LNCAP (cell line): ENCODE data around the gene C6.

Experiments
- TF ChIP-seq, protein P1 (sequence below): fragments of 450-650 bp; IDR thresholded peaks from 2 replicates; pipeline ENCODE4 v1.5.1; 2017; ENCODE audit warnings: mild to moderate bottlenecking

Gene C6

DNA sequence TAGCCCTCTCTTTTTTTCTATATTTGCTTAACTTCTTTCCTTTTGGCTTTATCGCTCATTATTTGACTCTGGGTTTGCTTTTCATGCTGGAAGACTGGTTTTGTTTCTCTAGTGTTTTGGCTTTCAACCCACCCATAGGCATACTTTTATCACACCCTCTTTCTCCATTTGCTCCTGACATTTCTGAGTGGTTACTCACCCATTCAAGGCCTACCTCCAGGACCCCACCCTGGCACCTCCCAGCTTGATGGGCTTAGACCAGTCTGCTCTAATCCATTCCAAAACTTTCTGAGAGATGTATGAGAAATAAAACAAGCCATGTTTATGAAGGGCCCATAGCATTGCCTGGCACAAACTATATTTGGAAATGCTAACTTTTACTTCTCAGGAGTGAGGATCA is 18.1 kb downstream of the C6 start:
- TF ChIP-seq, protein P1, sequence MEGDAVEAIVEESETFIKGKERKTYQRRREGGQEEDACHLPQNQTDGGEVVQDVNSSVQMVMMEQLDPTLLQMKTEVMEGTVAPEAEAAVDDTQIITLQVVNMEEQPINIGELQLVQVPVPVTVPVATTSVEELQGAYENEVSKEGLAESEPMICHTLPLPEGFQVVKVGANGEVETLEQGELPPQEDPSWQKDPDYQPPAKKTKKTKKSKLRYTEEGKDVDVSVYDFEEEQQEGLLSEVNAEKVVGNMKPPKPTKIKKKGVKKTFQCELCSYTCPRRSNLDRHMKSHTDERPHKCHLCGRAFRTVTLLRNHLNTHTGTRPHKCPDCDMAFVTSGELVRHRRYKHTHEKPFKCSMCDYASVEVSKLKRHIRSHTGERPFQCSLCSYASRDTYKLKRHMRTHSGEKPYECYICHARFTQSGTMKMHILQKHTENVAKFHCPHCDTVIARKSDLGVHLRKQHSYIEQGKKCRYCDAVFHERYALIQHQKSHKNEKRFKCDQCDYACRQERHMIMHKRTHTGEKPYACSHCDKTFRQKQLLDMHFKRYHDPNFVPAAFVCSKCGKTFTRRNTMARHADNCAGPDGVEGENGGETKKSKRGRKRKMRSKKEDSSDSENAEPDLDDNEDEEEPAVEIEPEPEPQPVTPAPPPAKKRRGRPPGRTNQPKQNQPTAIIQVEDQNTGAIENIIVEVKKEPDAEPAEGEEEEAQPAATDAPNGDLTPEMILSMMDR, result no peak

DNA sequence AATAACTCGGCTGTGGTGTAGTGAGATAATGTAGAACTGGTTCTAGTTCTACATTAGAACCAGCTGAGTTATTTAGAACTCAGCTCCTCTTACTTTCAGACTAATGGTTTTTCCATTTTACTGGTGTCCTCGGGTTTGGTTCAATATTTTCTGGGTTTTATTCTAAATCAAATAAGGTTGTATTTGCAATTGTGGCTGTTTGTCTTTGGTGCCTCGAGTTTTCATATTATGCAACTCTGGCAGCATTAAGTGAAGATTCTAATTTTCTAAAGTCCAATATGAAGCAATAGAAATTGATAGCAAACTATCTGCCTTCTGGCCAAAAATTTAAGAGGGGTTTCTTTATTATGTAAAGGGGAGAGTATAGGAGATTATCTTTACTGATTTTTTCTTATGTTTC is 19.0 kb downstream of the C6 start:
- TF ChIP-seq, protein P1, result no peak

GRCh38 chr5:41193456-41194205 is 19.7 kb downstream of the C6 start:
- TF ChIP-seq, protein P1, result no peak

- TF ChIP-seq, protein P1, result no peak
These were observed 22.1 kb downstream of the C6 start for GRCh38 chr5:41191249-41191648.

GRCh38 chr5:41186143-41186542 is 27.2 kb downstream of the C6 start:
- TF ChIP-seq, protein P1, result no peak

DNA sequence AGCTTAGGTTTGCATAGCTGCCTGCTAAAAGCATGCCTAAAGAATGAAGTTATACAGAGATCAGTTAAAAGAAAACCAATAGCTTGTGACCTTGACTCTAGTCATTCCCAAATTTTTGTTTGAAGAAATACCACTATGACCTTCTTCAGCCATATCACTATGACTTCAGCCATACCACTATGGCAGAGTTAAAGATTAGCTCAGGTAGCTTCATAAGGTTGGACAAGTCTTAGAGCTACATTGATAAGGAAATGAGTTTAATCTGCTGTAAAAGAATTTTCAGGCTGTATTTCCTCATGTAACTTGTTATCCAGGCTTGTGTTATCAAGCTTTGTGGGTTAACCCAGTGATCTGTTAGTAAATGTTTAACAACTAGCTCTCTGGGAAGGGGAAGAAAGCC is 30.7 kb downstream of the C6 start:
- TF ChIP-seq, protein P1, result no peak

DNA sequence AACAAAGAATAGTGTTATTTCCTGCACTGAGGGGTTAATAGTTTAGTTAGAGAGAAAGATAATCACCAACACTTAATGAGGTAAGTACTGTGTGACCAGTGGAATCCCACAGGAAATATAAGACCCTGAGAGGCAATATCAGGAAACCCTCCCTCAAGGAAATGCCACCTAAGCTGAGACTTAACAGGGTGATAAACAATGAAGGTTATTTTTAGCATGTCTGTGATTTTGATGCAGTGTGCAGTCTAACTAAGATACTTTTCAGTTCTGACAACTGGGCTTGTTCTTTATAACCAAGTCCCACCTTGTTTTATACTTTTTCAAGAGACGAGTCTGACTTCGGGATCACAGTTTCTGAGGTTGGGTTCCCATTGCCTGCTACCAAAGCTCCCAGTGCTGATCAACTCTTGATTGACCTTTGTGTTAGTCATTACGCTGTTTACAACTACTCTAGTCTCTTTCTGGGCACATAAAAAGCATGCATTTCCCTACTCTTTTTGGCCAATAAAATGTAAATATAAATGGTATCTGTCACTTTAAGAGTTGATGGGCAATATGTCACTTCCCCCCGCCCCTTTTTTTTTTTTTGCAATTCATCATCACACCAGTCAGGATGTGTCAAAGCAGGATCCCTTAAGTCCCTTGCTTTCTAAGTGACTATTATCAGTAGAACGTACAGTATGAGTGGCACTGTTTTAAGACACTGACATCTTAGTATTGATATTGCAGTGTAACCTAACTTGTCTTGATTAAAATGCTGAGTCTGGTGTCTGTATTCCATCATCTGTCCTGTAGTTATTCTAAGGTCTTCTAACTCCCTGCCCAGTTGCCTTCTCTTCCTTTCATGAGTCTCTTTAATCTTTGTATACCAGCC is 31.4 kb downstream of the C6 start:
- TF ChIP-seq, protein P1, result no peak
